GM18499 (cell line): ENCODE results near the gene UGT1A4.

Source experiments
- ATAC-seq: cut with Tn5 transposase; IDR thresholded peaks from one replicate; pipeline ENCODE4 v1.9.1; 2021; ENCODE audit warnings: moderate number of reproducible peaks; ENCODE audit not compliant: insufficient read depth, unreplicated experiment

The UGT1A4 gene

DNA sequence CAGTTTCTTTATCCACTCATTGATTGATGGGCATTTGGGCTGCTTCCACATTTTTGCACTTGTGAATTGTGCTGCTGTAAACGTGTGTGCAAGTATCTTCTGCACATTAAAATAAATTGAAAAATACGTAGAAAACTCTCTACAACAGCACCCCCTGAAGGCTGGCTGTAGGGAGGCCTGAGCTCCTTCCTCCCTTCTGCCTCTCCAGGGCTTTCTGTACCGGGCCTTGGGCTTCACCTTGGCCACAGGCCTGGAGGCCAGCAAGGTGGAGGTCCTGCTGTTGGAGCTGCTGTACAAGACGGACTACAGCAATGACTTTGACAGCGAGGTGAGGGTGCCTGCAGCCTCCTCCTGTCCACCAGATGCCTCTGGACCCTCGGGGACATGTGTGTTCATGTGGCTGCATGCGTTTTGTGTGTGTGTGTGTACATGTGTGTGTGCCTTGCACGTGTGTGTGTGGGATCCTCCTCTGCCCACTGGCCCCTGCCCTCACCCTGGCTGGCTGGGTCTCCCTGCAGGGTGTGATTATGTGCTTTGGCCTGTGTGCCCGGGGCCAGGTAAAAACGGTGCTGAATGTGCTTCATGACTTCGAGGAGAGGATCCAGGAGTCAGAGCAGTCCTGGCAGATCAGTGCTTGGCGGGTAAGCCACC lies 88.8 kb downstream of the UGT1A4 start:
- ATAC-seq, result no peak

DNA sequence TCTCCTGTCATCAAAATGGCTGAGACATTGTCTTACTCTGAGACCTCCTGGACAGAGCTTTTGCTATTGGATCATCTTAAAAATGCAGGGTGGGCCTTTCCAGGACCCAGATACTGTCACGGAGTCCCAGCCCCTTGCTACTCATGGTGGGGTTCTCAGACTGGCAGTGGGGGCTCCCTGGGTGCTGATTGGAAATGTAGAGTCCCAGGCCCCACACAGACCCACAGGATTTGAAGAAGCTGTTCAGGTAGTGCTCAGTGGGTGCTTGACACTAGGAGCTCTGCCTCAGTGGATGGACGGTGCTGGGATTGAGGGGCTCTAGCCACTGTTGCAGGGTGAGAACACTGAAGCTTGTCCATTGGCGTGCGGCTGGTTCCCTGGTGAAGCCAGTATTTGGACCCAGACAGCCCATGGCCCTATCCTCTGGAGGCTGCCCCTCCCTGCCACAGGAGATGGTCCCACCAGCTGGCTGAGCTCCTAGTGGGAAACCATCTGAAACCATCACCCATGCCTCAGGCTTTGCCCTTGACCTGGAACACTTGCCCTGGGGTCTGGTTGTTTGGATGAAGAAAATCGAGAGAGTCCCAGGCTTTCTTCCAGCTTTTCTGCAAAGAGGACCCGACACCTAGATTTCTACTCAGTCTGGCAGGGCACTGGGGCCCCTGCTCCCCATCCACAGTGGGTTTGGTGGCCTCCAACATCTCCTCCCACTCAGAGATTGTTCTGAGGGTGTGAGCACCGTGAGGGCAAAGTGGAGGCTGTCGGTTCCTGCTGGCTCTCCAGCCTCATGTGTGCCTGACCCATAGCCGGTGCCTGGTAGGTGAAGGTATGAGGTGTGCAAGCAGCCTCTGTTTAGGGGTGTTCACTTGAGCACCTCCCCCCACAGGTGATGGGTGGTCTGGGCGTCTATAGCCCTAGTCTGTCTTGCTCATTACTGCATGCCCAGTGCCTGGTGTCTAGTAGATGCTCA lies 89.7 kb downstream of the UGT1A4 start:
- ATAC-seq, result no peak

GRCh38 chr2:233810385-233810784 lies 91.8 kb downstream of the UGT1A4 start:
- ATAC-seq, result no peak

DNA sequence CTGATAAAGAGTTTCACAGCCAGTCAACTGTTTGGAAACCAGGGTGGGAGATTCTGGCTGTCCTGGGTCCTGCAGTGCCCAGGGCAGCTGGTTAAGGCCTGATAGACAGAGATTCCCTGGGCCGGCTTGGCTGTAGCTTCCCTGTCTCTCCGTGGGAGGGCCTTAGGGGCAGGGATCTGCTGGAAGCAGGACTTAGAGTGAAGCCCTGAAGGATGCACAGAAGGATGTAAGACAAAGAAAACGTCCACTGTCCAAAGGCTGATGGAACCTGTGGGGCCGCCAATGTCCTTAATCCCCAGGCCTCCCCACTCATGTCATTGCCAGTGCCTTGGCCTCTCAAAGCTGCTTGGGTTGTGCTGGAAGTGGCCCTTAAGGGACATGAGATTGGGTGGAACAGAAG lies 92.6 kb downstream of the UGT1A4 start:
- no peak for ATAC-seq

DNA sequence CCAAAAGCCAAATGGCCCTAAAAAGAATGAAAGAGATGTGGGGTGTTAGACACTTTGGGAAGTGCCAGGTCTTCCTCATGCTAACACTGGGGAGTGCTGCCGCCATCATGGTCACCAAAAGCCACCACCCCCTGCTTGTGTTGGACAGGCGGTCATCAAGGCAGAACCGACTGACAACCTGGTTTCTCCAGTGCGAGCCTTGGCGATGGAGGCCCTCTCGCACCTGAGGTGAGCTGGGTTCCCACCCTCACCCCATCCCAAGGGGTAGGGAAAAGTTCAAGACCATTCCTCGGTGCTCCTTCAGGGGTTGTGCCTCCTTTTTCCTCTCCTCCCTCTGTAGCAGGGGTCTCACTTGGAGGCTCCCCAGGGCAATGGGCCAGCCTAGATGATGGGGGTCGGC lies 93.2 kb downstream of the UGT1A4 start:
- ATAC-seq, result no peak

- ATAC-seq, result no peak
Measured at GRCh38 chr2:233813236-233814055, 94.9 kb downstream of the UGT1A4 start.

DNA sequence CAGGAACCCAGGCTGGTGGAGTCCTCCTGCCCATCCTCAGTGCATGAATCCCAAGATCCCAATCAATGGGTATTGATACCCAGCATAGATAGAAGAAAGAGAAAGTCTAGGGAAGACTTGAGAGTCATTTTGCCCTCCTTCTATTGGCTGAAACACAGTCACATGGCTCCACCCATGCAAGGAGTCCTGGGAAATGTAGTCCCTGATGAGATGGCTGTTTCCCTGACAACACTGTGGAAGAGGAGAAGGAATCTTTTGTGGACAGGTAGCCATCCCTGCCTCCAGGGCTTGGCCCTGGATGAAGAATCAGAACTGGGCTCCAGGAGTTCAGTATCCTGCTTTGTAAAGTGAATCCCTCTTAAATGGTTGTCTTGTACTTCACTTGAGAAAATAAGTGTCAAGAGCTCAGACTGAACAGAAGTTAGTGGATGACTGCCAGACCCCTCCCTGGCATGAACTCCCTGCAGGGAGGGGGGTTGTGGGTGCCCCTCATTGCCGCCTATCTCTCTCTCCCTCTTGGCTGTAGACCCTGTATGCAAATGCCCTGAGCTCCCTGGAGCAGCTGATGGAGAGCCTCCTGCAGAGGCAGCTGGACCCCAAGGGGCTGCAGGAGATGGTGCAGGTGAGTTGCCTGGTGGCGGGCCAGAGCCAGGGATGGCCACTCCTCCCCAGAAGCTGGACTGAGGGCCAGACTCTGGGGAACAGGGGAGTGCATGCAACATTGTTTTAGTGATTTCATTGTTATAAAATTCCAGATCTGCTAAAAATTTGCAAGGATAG lies 95.7 kb downstream of the UGT1A4 start:
- no peak for ATAC-seq

- ATAC-seq, result no peak
Measured at GRCh38 chr2:233815861-233816260, 97.3 kb downstream of the UGT1A4 start.

- ATAC-seq, result no peak
Measured at GRCh38 chr2:233816334-233816733, 97.8 kb downstream of the UGT1A4 start.

DNA sequence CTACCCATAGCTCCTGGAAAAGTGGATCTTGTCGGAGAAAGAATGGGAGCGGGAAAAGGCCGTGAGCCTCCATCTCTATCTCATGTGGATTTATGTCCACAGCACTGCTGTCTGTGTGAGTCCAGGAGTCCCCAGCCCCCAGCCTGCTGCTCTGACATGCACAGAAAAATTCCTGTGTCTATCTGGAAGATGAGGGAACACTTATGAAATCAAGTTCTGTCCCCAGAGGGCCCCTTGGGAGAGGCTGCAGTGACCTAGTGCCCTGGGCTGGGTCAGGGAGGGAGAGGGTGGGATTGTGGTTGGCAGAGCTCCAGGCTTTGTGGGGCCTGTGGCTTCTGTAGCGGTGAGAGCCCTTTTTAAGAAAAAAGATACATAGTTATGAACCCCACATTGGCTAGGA lies 98.2 kb downstream of the UGT1A4 start:
- ATAC-seq, result no peak

DNA sequence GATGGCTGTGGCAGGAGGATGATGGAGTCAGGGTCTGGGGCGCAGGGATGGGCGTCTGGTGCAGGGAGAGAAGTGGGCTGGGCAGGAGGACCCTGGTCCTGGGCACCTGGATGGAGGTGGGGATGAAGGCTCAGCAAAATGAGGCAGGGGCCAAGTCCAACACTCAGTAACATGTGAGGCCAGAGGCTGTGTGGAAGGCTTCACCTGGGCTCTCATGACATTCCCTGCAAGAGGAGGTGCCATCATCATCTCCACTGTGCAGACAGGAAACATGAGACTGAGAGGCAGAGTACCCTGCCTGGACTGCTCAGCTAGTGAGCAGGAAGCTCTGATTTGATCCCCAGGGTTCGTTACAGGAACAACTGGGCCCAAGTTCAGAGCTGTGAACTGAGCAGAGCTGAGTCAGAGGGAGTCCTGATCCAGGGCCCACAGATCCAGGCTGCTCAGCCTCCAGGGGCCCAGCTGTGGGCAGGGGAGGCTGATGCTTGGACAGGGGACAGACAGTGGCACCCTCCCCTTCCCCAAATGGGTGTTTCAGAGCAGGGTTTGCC lies 98.9 kb downstream of the UGT1A4 start:
- no peak for ATAC-seq

DNA sequence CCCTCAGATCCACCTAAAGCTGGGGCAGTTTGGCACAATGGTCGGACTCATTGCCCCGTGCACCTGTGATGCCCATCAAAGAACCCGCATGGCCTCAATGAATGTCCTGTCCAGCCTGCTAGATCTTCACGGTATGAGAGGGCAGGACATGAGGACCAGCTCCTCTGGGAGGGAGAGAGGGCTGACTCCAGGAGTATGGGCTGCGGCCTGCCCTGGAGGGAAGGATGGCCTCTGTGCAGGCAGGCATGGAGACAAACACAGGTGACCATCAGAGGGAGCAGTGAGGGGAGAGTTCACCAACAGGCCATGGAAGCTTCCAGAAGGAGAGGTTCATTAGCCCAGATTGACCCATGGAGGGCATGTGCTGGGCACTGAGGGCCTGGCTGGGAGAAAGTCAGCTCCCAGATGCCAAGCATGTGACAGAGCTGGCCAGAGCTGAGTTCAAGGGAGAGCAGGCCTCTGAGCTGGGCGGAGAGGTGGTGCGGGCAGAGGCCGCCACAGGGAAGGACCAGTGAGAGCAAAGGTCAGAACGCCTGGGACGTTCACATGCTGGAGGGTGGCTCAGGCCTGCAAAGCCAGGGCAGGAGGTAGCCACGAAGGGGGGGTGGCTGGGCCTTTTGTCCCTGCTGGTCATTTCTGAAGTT lies 99.6 kb downstream of the UGT1A4 start:
- ATAC-seq, result no peak

- ATAC-seq, result no peak
Measured at GRCh38 chr2:233818639-233819621, 100.4 kb downstream of the UGT1A4 start.

DNA sequence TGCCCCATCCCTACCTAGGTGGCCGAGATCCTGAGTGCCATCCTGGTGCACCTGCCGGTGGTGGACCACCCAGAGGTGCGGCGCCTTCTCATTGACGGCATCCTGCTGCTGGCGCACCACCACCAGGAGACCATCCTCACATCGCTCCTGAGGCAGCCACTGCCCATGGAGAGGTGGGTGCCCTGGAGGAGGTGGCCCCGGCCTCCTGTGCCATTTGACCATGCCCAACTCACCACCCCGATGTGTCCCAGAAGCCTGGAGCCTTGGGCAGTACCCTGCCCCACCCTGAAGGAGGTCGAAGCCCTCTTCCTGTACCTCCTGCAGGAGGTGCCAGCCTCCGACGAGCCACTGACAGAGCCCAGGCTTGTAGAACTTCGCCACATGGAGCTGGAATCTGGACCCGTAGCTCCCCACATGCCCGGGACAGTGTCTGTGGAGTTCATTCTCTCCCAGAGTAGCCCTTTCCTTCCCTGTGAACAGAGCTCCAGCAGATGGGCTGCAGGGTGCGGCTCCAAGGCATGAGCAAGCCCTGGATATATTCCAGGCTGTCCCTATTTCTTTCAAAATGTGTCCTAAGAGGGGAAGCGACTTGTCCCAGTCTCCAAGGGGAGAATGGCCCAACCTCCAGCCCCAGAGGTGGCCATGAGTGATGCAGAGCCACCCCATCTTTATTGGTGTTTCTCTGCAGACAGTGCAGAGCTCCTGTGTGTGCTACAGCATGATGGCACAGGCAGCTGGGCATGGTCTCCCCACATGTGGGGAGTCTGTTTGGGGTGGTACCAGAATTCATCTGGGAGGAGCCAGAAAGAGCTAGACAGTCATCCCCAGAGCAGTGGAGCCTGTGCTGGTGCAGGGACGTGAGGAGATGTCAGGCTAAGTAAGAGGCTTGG lies 101.6 kb downstream of the UGT1A4 start:
- no peak for ATAC-seq

- no peak for ATAC-seq
Measured at GRCh38 chr2:233820774-233821105, 102.2 kb downstream of the UGT1A4 start.

DNA sequence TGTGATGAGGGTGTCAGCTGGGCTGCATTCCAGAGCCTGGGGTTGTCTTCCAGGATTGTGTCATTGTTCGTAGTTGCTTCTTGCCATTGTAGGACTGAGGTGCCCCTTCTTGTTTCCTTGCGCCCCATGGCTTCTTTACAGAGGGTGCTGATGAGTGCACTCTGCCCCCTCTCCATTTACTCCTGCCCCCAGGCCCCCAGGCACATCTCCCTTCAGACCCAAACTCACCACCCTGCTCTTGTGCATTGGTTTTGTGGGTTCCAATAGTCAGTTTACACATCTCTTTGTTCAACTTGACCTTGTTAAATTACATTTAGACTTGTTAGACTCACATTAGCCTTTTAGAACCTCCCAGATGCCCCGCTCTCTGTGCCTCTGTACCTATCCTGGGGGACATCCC lies 102.7 kb downstream of the UGT1A4 start:
- no peak for ATAC-seq

DNA sequence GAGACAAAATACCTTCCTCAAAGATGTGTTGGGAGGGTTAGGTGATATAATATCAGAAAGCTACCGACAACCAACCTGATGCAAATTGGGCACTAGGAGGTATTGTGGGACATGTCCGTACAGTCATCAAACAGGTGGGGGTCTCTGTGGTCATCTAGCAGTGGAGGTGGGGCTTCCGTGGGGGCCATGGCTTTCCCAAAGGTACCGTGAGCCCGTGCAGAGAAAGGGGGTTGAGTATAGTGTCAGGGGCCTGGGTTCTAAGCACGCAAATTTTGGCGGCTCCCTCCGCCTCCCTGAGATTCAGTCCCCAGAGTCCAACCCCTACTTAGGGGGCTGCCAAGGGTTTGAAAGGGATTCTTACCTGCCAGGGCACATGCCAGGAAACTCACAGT lies 103.2 kb downstream of the UGT1A4 start:
- ATAC-seq, result no peak
